Calu3 (cell line): Measurements from ENCODE around the gene RAPGEF1. TPM values are rescaled to one million over a fixed set of nuclear protein-coding genes. Genes with fewer than 3 reads are reported as not detected.
A peak's percentile ranks its signal among the peaks of the same experiment; 100 is the strongest.
"Not testable (repeated sequence)": the region's sequence is repeated elsewhere in the genome, so short reads cannot be mapped to it uniquely, and the experiment has no call there.

Experiments used
- BruUV-seq: library from RNA; stranded (reverse); fragments of 400-500 nt; replicated peaks from 2 replicates; lab custom pipeline; 2021; lab: Mats Ljungman, UMichigan
- CTCF ChIA-PET: fragments of 300-600 bp; sonication (Branson Sonifier 250); formaldehyde crosslinking; loops from one replicate; lab custom pipeline; 2022; ENCODE audit warnings: antibody characterized with exemption; lab: Charles Lee
- DNase-seq: peaks from one replicate; pipeline ENCODE4 v3.0.0; 2022
- H3K27ac Mint-ChIP-seq: one replicate; pipeline ENCODE4 v1.8.0; 2022; ENCODE audit warnings: mixed read lengths; ENCODE audit not compliant: unreplicated experiment
- H3K27me3 Mint-ChIP-seq: one replicate; pipeline ENCODE4 v1.8.0; 2022; ENCODE audit warnings: mixed read lengths; ENCODE audit not compliant: unreplicated experiment
- H3K36me3 Mint-ChIP-seq: one replicate; pipeline ENCODE4 v1.8.0; 2022; ENCODE audit warnings: mild to moderate bottlenecking, moderate library complexity, mixed read lengths; ENCODE audit not compliant: insufficient read depth, unreplicated experiment
- H3K4me1 Mint-ChIP-seq: one replicate; pipeline ENCODE4 v1.8.0; 2022; ENCODE audit warnings: mild to moderate bottlenecking, low read depth, mixed read lengths; ENCODE audit not compliant: unreplicated experiment
- H3K4me3 Mint-ChIP-seq: one replicate; pipeline ENCODE4 v1.8.0; 2022; ENCODE audit warnings: mild to moderate bottlenecking, low read depth, moderate library complexity, mixed read lengths; ENCODE audit not compliant: unreplicated experiment
- H3K9me3 Mint-ChIP-seq: one replicate; pipeline ENCODE4 v1.8.0; 2022; ENCODE audit warnings: low read depth, mixed read lengths; ENCODE audit not compliant: unreplicated experiment
- CTCF ChIP-seq: fragments of 200-600 bp; IDR thresholded peaks from one replicate; pipeline ENCODE4 v1.8.0; 2022; ENCODE audit warnings: antibody characterized with exemption; ENCODE audit not compliant: unreplicated experiment
- intact Hi-C: fragments of 100-400 bp; cut with micrococcal nuclease; formaldehyde crosslinking; loops from one replicate; pipeline ENCODE4 v1.10.0; 2022; ENCODE audit not compliant: unreplicated experiment
- total RNA-seq: library from RNA; stranded (reverse); gene quantifications from 2 replicates; pipeline ENCODE4 v1.2.3, GENCODE V29; 2022

RAPGEF1 gene
- total RNA-seq, 1 experiment from 2014 or later: 32.5 TPM

- peaks cover 47% of the 10 kb centered on the region for H3K27me3 Mint-ChIP-seq
- peaks cover 5% of the 10 kb centered on the region for H3K36me3 Mint-ChIP-seq
- H3K9me3 Mint-ChIP-seq: no peaks in the 10 kb centered on the region
- CTCF ChIA-PET: interaction anchor here (0.6 to 0.7 kb wide), 2 partner anchors 121 to 196 kb away, joined by 3 to 5 read pairs; no protein-coding TSS in a partner anchor
- H3K4me3 Mint-ChIP-seq: no peak overlapping the region
- BruUV-seq: no TSS peak
- no peaks in the 10 kb centered on the region for H3K4me1 Mint-ChIP-seq
- TF ChIP-seq CTCF: no peak
- DNase-seq: no peak
- H3K27ac Mint-ChIP-seq: no peak overlapping the region
- intact Hi-C loops: no loop called here
These were observed 17.7 kb upstream of the RAPGEF1 start for GRCh38 chr9:131757549-131757948.

DNA sequence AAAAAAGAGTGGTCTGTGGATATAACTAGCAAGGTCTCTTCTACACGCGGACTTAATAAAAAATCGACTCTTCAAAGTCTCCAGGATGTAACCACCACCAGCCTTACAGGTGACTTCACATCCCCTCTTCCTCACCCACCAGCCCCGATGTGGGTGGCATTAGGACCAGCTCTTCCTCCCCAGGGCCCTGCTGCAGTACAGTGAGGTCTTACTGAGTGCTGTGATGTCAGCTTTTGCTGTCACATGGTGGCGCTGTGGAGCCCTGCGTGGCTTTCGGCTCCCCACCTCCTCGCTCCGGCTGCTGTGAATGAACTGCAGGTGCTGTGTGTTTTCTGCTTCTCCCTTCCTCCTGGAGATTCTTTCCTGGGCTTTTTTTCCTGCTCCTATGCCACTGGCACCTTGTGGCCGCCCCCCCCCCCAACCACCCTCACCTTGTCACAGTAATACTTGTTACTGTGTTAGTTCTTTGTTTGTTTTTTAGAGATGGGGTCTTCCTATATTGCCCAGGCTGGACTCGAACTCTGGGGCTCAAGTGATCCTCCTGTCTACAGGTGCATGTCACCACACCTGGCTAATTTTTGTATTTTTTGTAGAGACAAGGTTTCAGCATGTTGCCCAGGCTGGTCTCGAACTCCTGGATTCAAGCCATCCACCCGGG, 15.8 kb upstream of the RAPGEF1 start:
- no peak overlapping the region for H3K4me3 Mint-ChIP-seq
- BruUV-seq: no TSS peak

DNA sequence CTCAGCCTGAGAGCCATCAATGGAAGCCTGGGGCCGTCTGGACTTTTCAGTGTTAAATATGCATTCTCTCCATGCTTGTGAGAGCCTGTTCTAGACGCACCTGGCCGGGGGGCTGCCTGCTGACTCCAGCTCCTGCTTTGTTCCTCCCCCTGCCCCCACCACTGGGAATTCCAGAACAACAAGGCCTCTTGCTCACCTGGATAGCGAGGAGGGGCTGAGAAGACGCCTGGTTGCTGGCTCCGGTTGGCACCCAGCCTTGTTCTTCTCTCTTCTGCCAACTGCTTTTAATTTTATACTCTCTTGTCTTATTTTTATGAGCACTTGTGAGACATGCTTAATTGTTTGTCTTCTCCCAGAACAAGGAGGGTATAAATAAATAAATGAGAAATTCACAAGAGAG, 15.0 kb upstream of the RAPGEF1 start:
- intact Hi-C loops: no loop called here
- peaks cover 5% of the 10 kb centered on the region for H3K36me3 Mint-ChIP-seq
- no peaks in the 10 kb centered on the region for H3K4me1 Mint-ChIP-seq
- CTCF ChIA-PET: interaction anchor here (0.6 to 1.1 kb wide), 5 partner anchors 10 to 481 kb away, joined by 3 to 7 read pairs (median 3); no protein-coding TSS in a partner anchor
- H3K4me3 Mint-ChIP-seq: no peak overlapping the region
- no peaks in the 10 kb centered on the region for H3K9me3 Mint-ChIP-seq
- peaks cover 52% of the 10 kb centered on the region for H3K27me3 Mint-ChIP-seq
- TF ChIP-seq CTCF: no peak
- no peak for DNase-seq
- BruUV-seq: no TSS peak
- H3K27ac Mint-ChIP-seq: no peak overlapping the region

More for the DNA sequence above, 15.8 kb upstream of the RAPGEF1 start:
- Mint-ChIP-seq H3K27me3 (peaks cover 49% of the 10 kb centered on the region), H3K4me1 (no peaks in the 10 kb centered on the region), H3K27ac (no peak overlapping the region), H3K9me3 (no peaks in the 10 kb centered on the region), H3K36me3 (peaks cover 5% of the 10 kb centered on the region)
- peak; percentile 66 for TF ChIP-seq CTCF
- intact Hi-C loops: no loop called here
- DNase-seq: peak; percentile 82
- CTCF ChIA-PET: interaction anchor here (0.7 to 1.1 kb wide), 10 partner anchors 11 to 512 kb away, joined by 3 to 7 read pairs (median 3); no protein-coding TSS in a partner anchor

GRCh38 chr9:131753751-131754150, 13.9 kb upstream of the RAPGEF1 start:
- H3K36me3 Mint-ChIP-seq, intact Hi-C loops, BruUV-seq, H3K27ac Mint-ChIP-seq, DNase-seq, H3K4me1 Mint-ChIP-seq, H3K4me3 Mint-ChIP-seq, H3K9me3 Mint-ChIP-seq: not testable (repeated sequence)
- CTCF ChIA-PET: interaction anchor here (0.6 to 0.7 kb wide), 2 partner anchors 128 to 547 kb away, joined by 3 to 8 read pairs; no protein-coding TSS in a partner anchor
- H3K27me3 Mint-ChIP-seq: peaks cover 44% of the 10 kb centered on the region
